PC-3 (cell line): ENCODE results near the gene LHX2.

Source experiments
- EZH2 ChIP-seq: fragments of 300-600 bp; sonication (generic); IDR thresholded peaks from one replicate; pipeline ENCODE4 v1.6.1; 2017; ENCODE audit warnings: antibody characterized with exemption, mild to moderate bottlenecking, low read length; ENCODE audit not compliant: unreplicated experiment
- EZH2phosphoT487 ChIP-seq: fragments of 300-600 bp; sonication (generic); IDR thresholded peaks from 2 replicates; pipeline ENCODE4 v1.6.1; 2018; ENCODE audit warnings: mild to moderate bottlenecking, antibody characterized with exemption, low read length, borderline replicate concordance
- TF ChIP-seq, protein P1 (sequence below): fragments of 300-600 bp; sonication (generic); conservative IDR thresholded peaks from 2 replicates; pipeline ENCODE4 v1.5.1; 2017; ENCODE audit warnings: antibody characterized with exemption, low read depth, mild to moderate bottlenecking, low read length

DNA sequence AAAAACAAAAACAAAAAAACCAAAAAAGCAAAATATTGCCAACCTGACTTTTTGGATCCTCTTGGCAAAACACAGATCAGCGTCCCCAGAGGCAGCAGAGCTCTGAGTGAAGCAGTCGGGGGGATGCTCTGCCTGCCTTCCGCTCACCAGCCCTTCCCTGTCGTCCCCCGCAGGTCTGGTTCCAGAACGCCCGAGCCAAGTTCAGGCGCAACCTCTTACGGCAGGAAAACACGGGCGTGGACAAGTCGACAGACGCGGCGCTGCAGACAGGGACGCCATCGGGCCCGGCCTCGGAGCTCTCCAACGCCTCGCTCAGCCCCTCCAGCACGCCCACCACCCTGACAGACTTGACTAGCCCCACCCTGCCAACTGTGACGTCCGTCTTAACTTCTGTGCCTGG, 20.7 kb downstream of the LHX2 start:
- TF ChIP-seq, protein P1, sequence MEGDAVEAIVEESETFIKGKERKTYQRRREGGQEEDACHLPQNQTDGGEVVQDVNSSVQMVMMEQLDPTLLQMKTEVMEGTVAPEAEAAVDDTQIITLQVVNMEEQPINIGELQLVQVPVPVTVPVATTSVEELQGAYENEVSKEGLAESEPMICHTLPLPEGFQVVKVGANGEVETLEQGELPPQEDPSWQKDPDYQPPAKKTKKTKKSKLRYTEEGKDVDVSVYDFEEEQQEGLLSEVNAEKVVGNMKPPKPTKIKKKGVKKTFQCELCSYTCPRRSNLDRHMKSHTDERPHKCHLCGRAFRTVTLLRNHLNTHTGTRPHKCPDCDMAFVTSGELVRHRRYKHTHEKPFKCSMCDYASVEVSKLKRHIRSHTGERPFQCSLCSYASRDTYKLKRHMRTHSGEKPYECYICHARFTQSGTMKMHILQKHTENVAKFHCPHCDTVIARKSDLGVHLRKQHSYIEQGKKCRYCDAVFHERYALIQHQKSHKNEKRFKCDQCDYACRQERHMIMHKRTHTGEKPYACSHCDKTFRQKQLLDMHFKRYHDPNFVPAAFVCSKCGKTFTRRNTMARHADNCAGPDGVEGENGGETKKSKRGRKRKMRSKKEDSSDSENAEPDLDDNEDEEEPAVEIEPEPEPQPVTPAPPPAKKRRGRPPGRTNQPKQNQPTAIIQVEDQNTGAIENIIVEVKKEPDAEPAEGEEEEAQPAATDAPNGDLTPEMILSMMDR = no peak
- TF ChIP-seq EZH2 (no peak), EZH2phosphoT487 (no peak)
